DMS53 (cell line): ENCODE results near the gene KLHL5.
"Not testable (repeated sequence)": the region's sequence is repeated elsewhere in the genome, so short reads cannot be mapped to it uniquely, and the experiment has no call there.

ENCODE experiments used
- DNase-seq: peaks from one replicate; lab custom pipeline; 2025; lab: John Stamatoyannopoulos, UW

The KLHL5 gene, protein sequence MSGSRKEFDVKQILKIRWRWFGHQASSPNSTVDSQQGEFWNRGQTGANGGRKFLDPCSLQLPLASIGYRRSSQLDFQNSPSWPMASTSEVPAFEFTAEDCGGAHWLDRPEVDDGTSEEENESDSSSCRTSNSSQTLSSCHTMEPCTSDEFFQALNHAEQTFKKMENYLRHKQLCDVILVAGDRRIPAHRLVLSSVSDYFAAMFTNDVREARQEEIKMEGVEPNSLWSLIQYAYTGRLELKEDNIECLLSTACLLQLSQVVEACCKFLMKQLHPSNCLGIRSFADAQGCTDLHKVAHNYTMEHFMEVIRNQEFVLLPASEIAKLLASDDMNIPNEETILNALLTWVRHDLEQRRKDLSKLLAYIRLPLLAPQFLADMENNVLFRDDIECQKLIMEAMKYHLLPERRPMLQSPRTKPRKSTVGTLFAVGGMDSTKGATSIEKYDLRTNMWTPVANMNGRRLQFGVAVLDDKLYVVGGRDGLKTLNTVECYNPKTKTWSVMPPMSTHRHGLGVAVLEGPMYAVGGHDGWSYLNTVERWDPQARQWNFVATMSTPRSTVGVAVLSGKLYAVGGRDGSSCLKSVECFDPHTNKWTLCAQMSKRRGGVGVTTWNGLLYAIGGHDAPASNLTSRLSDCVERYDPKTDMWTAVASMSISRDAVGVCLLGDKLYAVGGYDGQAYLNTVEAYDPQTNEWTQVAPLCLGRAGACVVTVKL

DNA sequence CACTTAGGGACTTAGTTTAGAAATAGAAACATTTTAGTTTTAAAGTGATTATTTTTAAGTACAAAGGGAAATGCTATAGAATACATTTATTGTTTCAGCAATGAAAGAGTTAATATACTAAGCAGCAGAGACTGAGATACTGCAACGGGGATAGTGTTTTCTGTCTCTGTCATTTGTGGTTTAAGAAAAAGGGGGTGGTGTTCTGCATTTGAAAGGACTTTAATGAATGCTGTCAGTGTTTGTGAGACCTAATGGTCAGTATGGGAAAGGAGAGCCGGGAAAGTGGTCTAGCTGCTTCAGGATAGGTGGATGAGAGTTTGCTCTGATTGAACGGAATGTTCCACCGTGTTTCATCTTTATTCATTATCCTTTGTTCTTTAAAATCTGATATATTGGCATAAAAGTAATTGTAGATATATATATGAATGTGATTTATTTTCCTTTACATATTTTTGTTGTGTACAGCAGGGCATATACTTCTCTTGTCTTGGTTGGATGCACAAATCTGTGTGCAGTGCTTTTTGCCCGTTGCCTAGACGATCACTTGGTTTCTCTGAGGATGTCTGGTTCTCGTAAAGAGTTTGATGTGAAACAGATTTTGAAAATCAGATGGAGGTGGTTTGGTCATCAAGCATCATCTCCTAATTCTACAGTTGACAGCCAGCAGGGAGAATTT lies at the start of gene KLHL5:
TSS of gene KLHL5 (plus strand) at position 139 of the 676 bp plus-strand sequence. CDS start at position 560, 421 bp downstream.
- DNase-seq: no peak

DNA sequence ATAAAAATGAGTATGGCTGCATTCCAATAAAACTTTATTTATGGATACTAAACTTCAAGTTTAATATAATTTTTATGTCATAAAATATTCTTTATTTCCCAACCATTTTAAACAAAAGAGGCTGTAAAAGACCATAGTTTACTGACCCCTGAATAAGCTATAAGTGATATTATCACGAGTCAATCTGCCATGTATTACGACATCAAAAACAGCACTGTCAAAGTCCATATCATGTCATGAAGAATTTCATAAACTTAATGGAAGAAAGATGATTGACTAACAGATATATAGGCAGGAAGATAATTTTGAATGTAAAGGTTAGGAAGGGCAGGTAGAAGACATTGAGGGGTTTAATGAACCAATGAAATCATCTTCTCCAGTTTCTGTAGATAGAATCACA lies 48.0 kb upstream of the KLHL5 start:
- no peak for DNase-seq

DNA sequence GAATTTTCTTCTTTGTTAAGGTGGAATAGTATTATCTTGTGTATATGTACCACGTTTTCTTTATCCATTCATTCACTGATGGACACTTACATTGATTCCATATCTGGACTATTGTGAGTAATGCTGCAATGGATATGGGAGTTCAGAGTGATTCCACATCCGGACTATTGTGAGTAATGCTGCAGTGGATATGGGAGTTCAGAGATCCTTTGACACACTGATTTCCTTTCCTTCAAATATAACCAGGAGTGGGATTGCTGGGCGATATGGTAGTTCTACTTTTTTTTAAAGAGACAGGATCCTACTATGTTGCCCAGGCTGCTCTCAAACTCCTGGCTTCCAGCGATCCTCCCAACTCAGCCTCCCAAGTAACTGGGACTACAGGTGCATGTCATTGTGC lies 41.9 kb upstream of the KLHL5 start:
- no peak for DNase-seq

DNA sequence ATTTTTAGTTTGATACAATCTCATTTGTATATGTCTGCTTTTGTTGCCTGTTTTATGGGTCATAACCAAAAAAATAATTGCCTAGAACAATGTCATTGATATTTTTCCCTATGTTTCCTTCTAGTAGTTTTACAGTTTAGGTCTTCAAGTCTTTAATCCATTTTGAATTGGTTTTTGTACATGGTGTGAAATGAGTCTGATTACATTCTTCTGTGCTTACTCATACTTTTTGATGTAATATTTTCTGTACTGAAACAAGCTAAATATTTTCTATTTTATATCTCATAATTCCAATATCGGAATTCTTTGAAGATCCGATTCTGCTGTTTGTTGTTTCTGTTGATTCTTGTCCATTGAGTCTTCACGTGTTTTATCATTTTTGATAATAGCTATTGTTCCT lies 40.4 kb upstream of the KLHL5 start:
- DNase-seq: no peak

DNA sequence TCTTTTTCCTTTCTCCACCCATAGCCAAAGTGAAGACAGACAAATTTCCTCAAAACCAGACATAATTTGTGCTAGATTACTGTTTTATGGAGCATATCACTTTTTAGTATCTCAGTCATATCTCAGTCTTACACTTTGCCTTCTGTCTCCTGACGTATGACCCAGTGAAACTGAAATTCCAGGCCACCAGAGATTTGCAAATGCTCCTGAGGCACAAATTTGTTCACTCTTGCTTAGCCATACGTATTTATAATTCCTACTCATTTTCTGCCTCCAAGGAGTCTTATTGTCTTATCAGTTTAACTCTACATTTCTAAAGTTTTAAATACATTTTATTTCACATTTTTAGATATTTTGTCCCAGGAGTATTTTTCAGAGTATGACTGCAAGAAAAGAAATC lies 39.8 kb upstream of the KLHL5 start:
- no peak for DNase-seq

DNA sequence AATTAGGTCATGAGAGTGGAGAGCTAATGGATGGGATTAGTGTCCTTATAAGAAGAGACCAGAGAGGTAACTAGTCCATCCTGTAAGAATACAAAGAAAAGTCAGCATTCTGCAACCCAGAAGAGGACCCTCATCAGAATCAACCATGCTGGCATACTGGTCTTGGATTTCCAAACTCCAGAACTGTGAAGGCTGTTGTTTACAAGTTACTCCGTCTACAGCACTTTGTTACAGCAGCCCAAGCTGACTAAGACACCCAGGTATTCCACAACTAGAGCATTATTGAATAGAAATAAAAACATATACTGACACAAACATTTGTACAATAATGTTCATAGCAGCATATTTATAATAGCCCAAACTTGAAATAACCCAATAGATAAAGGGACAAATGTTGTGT lies 39.0 kb upstream of the KLHL5 start:
- no peak for DNase-seq

DNA sequence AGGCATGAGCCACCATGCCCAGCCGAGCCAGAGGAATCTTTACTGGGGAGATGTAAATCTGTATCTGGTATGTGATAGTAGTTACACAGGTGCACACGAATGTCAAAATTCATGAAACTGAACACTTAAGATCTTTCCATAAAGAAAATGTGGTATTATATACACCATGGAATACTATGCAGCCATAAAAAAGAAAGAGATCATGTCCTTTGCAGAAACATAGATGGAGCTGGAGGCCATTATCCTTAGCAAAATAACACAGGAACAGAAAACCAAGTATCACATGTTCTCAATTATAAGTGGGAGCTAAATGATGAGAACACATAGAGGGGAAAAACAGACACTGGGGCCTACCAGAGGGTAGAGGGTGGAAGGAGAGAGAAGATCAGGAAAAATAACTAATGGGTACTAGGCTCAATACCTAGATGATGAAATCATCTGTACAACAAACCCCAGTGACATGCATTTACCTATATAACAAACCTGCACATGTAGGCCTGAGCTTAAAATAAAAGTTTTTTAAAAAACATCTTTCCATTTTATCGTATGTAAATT lies 37.6 kb upstream of the KLHL5 start:
- DNase-seq: no peak

DNA sequence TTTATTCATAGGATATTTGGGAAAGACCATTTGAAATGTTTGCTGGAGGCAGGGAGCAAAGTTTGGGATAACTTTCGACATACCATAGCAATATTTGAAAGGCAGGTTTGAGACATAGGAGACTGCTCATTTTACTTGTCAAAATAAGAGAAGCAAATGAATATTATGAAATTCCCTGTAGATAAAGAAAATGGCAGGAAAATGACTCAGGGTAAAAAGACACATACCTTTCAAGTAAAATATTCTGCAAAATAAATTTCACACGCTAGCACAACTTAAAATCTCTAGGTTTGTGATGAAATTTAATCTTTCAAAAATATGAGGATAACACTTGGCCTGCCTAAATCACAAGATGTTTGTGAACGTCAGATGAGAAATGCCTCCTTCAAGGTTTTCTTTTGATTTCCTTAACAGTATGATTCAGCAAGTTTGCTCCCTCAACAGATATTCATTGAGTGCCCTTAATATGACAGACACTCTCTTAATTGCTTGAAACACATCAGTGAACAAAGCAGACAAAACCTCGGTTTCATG lies 36.4 kb upstream of the KLHL5 start:
- no peak for DNase-seq

DNA sequence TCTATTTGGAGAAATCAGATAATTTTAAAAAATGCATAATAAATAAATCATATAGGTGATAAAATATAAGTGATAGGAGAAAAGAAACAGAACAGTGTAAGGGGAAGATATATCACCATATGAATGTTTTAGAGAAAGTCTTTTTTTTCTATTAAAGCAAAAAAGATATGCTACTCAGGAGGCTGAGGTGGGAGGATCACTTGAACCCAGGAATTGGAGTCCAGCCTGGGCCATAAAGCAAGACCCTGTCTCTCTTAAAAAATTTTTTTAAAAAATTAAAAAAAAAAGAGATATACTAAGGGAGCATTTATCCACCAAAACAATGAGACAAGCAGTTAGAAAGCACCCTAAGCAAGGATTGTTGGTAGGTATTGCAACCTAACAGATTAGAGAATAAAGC lies 35.9 kb upstream of the KLHL5 start:
- DNase-seq: no peak

DNA sequence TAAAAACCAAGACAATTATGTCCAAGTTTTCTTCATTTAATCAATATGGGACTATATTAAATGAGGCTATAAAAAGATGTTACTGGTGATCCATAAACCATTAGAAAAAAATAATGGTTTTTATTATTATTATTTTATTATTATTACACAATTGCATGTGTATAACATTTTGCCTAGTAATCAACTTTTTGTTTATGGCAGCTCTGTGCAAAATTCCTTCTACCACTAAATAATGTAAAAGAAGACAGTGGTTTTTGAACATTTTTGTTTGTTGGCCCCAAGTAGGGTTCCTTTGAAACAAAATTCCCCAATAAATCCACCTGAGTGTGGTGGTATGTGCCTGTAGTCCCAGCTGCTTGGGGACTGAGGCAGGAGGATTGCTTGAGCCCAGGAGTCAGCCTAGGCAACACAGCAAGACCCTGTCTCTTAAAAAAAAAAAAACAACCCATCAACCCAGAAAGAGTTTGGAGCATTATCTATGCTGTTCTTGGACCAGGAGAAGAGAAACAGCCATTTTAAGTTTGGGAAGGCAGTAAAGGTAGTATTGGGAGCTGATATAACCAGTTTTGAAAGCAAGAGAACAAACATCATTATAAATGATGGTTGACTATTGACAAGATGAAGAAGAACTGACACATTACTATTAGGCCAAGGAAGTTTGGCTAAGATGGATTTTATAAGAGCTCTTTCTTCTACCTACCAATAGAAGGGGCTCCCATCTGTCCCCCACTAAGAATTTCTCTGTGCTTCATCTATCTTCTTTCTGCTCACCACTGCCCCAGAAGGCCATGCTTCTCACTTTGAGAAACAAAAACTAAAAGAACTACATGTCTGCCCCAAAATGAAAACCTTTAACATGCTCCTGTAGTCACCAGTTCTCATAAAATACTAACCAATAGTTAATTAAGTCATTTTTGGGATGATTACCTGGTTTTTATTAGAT lies 32.0 kb upstream of the KLHL5 start:
- DNase-seq: no peak

DNA sequence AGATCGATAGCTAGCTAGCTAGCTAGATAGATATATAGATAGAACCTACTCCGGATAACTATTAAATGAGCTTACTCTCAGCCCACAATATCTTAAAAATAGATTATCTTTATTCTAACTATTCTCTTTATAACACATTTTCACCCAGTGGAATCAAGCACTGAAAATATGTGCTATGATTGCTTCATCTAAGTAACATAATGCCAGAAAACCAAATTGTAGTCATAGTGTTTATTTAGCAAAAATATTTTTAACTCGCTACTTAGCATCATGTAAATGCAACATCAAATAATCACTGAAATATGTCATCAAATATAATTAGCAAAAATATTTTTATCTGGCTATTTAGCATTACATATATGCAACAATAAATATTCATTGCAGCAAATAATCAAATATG lies 31.3 kb upstream of the KLHL5 start:
- DNase-seq: no peak

DNA sequence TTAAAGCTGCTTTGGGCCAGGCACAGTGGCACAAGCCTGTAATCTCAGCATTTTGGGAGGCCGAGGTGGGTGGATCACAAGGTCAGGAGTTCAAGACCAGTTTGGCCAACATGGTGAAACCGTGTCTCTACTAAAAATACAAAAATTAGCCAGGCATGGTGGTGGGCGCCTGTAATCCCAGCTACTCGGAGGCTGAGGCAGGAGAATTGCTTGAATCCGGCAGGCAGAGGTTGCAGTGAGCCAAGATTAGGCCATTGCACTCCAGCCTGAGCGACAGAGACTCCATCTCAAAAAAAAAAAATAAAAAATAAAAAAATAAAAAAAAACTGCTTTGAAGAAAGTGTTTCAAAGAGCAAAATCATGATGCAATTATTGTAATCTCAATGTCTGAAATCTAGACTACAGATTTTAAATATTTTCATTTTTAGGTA lies 30.4 kb upstream of the KLHL5 start:
- not testable (repeated sequence) for DNase-seq

DNA sequence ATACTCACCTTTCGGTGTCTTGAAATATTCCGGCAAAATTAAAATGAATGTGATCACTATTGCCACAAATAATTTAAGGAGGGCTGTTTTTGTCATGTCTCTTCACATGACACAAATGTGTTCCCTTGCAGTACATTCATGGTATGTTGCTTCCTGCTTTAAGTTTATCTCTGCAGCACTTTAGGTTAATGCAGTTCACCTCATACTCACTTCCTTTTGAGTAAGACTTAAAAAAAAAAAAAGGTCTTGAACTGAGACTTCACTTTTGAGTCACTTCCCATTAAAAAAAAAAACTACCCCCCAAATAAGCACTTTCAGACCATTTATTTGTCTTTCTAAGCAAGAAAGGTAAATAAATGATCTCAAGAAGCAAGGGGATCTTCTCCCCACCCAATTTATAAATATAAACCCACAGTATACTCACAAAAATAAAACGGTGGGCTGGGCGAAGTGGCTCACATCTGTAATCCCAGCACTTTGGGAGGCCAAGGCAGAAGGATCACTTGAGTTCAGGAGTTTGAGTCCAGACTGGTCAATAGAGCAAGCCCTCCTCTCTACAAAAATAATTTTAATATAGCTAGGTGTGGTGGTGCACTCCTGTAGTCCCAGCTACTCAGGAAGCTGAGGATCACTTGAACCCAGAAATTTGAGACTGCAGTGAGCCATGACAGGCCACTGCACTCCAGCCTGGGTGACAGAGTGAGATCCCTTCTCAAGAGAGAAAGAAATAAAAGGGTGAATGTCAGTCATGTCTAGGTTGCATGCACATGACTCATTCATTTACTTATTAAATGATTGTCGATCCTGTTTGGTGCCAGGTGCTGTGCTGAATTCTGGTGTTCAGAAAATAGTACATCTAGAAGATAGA lies 29.6 kb upstream of the KLHL5 start, which contains the start of gene TMEM156:
TSS of gene TMEM156 (minus strand) at position 192 of the 868 bp plus-strand sequence. CDS start at position 96, 96 bp downstream.
- DNase-seq: peak; percentile 96

DNA sequence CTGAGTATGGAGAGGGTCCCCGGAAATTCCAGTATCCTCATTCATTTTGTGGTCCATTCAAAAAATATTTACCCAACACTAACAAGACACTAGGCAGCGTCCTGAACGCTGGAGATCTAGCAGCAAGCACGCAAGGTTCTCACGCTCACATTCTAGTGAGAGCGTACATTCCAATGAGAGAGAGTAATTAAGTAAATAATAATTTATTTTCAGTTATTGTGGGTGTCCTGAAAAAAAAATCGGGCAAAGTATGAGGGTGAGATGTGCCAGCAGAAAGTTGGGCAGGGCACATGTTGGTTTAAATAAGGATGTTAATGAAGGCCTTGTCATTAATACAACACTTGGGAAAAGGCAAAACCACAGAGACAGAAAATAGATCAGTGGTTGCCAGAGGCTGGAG lies 25.9 kb upstream of the KLHL5 start:
- DNase-seq: peak; percentile 90

DNA sequence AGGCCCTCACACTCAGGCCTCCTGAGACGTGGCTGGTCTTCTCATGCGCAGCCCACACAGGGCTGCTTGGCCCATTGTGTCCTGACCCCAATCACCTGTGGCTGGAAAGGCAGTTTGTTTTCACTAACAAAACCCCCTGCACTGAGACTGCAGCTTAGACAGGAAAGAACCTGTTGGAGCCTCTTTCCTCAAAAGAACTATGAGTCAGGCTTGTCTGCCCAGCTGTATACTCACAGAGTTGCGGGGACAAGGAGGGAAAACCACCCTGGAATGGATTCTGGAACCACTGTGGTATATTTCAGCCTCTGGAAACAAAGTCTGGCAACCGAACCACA lies 24.6 kb upstream of the KLHL5 start:
- peak; percentile 86 for DNase-seq

DNA sequence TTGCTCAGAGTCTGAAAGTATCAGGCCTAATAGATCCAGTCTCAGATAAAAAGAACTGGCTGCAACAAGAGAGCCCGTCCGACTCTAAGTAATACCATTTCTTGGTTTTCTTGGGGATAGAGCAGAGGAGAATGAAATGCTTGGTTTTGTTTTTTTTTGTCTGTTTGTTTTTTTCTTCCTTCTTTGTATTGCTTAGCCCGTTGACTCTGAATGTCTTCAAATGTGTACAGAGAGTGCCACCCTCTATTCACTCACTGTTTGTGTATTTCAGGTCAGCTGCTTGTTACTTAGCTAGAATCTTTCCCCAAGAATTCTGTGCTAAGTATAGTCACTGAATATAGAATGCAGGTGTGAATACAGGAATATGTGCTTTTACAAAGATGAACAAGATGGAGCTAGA lies 24.1 kb upstream of the KLHL5 start:
- DNase-seq: peak; percentile 66

DNA sequence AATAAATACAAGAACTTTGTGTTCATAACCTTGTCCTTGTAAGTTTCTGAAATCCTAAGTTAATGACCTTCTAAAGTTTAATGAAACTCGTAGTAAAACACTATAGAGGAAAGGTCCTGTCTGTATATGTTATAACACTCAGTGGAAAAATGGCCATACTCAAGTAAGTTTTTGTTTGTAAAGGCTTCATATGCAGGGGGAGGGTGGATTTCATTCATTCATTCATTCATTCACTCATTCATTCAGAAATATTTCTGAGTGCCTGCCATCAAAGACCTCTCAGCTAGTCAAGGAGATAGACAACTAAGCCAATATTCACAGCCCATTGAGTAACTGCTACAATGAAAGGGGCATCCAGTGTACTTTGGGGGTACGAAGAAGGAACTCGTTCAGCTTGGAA lies 22.9 kb upstream of the KLHL5 start:
- DNase-seq: no peak

DNA sequence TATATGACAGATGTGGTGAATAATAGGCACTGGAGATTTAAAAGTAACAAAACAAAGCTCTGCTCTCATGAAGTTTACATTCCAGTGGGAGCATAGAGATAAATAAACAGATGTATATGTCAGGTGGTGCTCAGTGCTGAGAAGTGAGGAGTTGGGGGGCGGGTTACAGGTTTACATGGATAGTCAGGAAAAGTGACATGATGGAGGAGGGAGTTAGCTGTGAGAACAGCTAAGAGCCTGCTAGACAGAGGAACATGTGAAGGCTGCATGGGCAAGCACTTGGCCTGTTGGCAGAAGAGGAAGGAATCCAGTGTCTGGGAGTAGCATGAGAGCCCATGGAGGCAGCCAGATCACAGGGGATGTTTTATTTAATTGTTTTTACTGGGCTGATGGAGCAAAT lies 19.7 kb upstream of the KLHL5 start:
- peak; percentile 21 for DNase-seq

DNA sequence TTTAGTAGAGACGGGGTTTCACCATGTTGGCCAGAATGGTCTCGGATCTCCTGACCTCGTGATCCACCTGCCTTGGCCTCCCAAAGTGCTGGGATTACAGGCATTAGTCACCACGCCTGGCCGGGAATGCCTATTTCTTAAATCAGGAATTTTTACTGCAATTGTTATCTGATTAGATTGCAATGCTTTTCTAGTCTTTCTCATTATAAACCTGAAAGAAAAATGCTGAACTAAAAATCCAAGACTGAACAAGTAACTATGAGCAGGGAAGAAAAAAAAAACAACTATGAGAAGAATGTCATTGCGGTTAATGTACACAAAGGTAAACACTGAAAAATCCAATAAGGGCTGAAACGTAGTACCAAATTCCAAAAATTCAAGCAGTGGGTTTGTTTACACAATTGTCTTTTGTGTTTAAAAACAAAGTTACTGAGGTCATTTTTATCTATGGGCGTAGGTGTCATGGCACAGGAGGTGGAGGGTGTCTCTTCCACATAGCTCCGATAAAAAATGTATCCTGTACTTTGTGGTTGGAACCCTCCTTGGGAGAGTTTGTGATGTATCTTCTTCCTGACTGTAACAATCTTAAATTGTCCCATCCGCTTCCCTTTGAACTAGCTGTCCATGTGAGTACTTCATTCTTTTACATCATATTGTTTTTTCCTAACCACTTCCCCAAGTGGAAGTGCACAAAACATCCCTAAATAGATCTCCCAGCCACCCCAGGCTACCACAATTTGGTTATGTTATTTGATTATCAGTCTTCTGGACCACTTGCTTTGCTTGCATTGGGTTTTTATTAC lies 18.8 kb upstream of the KLHL5 start:
- no peak for DNase-seq
